ENCODE data around the gene SRBD1.

The SRBD1 gene

GRCh38 chr2:45394842-45395241 is 216.2 kb downstream of the SRBD1 start:
- TF ChIP-seq, protein P1, sequence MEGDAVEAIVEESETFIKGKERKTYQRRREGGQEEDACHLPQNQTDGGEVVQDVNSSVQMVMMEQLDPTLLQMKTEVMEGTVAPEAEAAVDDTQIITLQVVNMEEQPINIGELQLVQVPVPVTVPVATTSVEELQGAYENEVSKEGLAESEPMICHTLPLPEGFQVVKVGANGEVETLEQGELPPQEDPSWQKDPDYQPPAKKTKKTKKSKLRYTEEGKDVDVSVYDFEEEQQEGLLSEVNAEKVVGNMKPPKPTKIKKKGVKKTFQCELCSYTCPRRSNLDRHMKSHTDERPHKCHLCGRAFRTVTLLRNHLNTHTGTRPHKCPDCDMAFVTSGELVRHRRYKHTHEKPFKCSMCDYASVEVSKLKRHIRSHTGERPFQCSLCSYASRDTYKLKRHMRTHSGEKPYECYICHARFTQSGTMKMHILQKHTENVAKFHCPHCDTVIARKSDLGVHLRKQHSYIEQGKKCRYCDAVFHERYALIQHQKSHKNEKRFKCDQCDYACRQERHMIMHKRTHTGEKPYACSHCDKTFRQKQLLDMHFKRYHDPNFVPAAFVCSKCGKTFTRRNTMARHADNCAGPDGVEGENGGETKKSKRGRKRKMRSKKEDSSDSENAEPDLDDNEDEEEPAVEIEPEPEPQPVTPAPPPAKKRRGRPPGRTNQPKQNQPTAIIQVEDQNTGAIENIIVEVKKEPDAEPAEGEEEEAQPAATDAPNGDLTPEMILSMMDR (IDR thresholded peaks at IDR 0.05; ENCODE audit: low read depth, low read length, missing control alignments): no peak
- no peak for DNase-seq (ENCODE audit: low read depth)
- no peak overlapping the region for H3K4me3 ChIP-seq (ENCODE audit: low read depth, low read length)

DNA sequence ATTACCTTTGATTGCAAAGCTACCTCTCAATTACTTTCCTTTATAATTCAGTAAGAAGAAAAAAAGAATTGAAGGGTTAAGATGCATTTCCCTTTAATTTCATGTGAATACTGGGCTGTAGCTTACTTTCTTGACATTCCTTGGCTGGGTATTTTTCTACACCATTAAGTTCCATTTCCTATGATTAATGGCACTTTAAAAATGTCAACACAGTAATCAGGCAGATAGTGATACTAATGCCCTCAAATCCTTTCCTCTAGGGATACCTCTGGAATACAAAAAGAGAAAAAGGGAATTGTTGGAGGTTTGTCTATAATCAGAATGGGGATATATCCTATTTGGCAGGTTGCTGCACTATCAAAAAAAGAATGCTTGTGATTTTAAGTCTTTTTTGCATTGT is 216.9 kb downstream of the SRBD1 start:
- no peak for DNase-seq (ENCODE audit: low read depth)
- H3K4me3 ChIP-seq (ENCODE audit: low read depth, low read length): no peak overlapping the region
- TF ChIP-seq, protein P1 (IDR thresholded peaks at IDR 0.05; ENCODE audit: low read depth, low read length, missing control alignments): no peak

- DNase-seq (ENCODE audit: low read depth): no peak
- H3K4me3 ChIP-seq (ENCODE audit: low read depth, low read length): no peak overlapping the region
- TF ChIP-seq, protein P1 (IDR thresholded peaks at IDR 0.05; ENCODE audit: low read depth, low read length, missing control alignments): no peak
These were observed 219.2 kb downstream of the SRBD1 start for GRCh38 chr2:45391866-45392265.

GRCh38 chr2:45390861-45391260 is 220.2 kb downstream of the SRBD1 start:
- TF ChIP-seq, protein P1 (IDR thresholded peaks at IDR 0.05; ENCODE audit: low read depth, low read length, missing control alignments): no peak
- no peak overlapping the region for H3K4me3 ChIP-seq (ENCODE audit: low read depth, low read length)
- DNase-seq (ENCODE audit: low read depth): no peak

GRCh38 chr2:45390441-45390840 is 220.6 kb downstream of the SRBD1 start:
- TF ChIP-seq, protein P1 (IDR thresholded peaks at IDR 0.05; ENCODE audit: low read depth, low read length, missing control alignments): no peak
- no peak for DNase-seq (ENCODE audit: low read depth)

DNA sequence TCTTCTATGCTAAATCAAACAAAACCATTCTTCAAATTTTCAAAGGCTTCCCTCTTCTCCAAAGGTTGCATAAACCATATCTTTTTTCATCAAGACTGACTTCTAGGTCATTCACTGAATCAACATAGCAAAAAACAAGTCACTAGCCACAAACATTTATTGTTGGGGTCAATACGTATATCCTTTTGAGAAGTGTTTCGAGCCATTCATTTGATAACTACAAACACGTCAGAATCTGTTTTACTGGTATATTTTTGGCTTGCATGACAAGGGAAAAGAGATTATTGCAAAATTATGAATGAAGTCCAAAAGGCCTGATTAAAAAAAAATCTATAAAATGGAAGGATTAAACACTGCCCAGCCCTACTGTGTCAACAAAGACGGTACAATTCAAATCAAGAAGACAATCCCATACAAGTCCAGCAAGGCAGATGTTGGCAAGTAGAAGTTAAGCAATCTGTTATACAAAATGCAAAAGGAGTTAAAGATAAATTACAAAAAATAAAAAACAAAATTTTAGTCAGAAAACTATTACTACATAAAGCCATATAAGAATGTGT is 222.4 kb downstream of the SRBD1 start:
- H3K4me3 ChIP-seq (ENCODE audit: low read depth, low read length): no peak overlapping the region
- TF ChIP-seq, protein P1 (IDR thresholded peaks at IDR 0.05; ENCODE audit: low read depth, low read length, missing control alignments): no peak
- no peak for DNase-seq (ENCODE audit: low read depth)

More at GRCh38 chr2:45390441-45390840, 220.6 kb downstream of the SRBD1 start:
- no peak overlapping the region for H3K4me3 ChIP-seq (ENCODE audit: low read depth, low read length)

DNA sequence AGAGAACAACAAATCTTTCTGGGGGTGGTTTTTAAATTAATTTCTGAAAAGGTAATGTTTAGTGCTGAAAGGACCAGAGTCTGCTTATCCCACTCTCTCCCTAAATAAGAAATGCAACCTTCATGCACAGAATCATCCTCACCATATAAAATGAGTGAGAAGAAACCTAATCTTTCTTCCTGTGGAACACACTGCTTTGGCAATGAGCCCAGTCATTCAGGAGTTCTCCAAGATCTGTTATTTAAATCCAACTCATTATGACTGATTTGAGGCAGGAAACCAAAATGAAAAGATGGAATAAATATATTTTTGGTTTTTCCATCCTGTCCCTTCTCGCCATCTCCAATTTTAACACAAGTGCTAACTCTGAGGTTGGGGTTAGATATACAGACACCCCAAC is 228.3 kb downstream of the SRBD1 start:
- TF ChIP-seq, protein P1 (IDR thresholded peaks at IDR 0.05; ENCODE audit: low read depth, low read length, missing control alignments): no peak
- no peak overlapping the region for H3K4me3 ChIP-seq (ENCODE audit: low read depth, low read length)
- DNase-seq (ENCODE audit: low read depth): no peak

All from GM12864 (cell line).